GM19452 (cell line): ENCODE measurements around the gene HDAC4.

Source experiments
- ATAC-seq: cut with Tn5 transposase; IDR thresholded peaks from one replicate; pipeline ENCODE4 v1.9.1; 2021; ENCODE audit not compliant: unreplicated experiment

The HDAC4 gene

GRCh38 chr2:239354132-239354790, 46.6 kb downstream of the HDAC4 start:
- ATAC-seq = no peak

- no peak for ATAC-seq
These were observed 47.1 kb downstream of the HDAC4 start for GRCh38 chr2:239353692-239354091.

- no peak for ATAC-seq
These were observed 49.1 kb downstream of the HDAC4 start for GRCh38 chr2:239351687-239352086.

- no peak for ATAC-seq
These were observed 51.2 kb downstream of the HDAC4 start for GRCh38 chr2:239349453-239350135.

GRCh38 chr2:239348563-239349452, 52.0 kb downstream of the HDAC4 start:
- no peak for ATAC-seq

GRCh38 chr2:239346676-239347075, 54.1 kb downstream of the HDAC4 start:
- ATAC-seq = no peak

GRCh38 chr2:239345251-239345650, 55.6 kb downstream of the HDAC4 start:
- ATAC-seq = no peak

- no peak for ATAC-seq
These were observed 56.0 kb downstream of the HDAC4 start for GRCh38 chr2:239344857-239345216.

GRCh38 chr2:239343946-239344856, 56.6 kb downstream of the HDAC4 start:
- ATAC-seq = no peak

- no peak for ATAC-seq
These were observed 57.4 kb downstream of the HDAC4 start for GRCh38 chr2:239343460-239343859.

GRCh38 chr2:239341840-239342239, 59.0 kb downstream of the HDAC4 start:
- no peak for ATAC-seq

GRCh38 chr2:239341146-239341732, 59.6 kb downstream of the HDAC4 start:
- ATAC-seq = no peak

GRCh38 chr2:239339726-239340601, 60.9 kb downstream of the HDAC4 start:
- no peak for ATAC-seq

GRCh38 chr2:239339241-239339640, 61.6 kb downstream of the HDAC4 start:
- ATAC-seq = no peak

- ATAC-seq = no peak
These were observed 62.8 kb downstream of the HDAC4 start for GRCh38 chr2:239337877-239338484.

- ATAC-seq = no peak
These were observed 63.5 kb downstream of the HDAC4 start for GRCh38 chr2:239337122-239337876.

GRCh38 chr2:239331560-239331959, 69.3 kb downstream of the HDAC4 start:
- no peak for ATAC-seq

- ATAC-seq = no peak
These were observed 70.0 kb downstream of the HDAC4 start for GRCh38 chr2:239330836-239331235.
